Right lobe of liver (tissue), 4 donors: ENCODE results near the gene KCNIP1.

Experiments used
- POLR2A ChIP-seq: fragments of 450-650 bp; IDR thresholded peaks from one replicate; pipeline ENCODE4 v1.6.1; 2017; ENCODE audit warnings: antibody characterized with exemption, mild to moderate bottlenecking
- TF ChIP-seq, protein P1 (sequence below), 4 donors: fragments of 200-600 bp in 3 of 4; fragments of 450-650 bp in 1 of 4; IDR thresholded peaks; one replicate each; pipeline versions ENCODE4 v1.5.1 to v1.8.0; 2016 to 2022; ENCODE audit warnings: antibody characterized with exemption in 4 of 4, mild to moderate bottlenecking in 2 of 4
- donor health status: DM: no; HTN: no; CAD: no.
- donor health status: DM: no; HTN: no; CAD: no.
- donor health status: DM: no; HTN: yes; CAD: no.

- TF ChIP-seq, protein P1, sequence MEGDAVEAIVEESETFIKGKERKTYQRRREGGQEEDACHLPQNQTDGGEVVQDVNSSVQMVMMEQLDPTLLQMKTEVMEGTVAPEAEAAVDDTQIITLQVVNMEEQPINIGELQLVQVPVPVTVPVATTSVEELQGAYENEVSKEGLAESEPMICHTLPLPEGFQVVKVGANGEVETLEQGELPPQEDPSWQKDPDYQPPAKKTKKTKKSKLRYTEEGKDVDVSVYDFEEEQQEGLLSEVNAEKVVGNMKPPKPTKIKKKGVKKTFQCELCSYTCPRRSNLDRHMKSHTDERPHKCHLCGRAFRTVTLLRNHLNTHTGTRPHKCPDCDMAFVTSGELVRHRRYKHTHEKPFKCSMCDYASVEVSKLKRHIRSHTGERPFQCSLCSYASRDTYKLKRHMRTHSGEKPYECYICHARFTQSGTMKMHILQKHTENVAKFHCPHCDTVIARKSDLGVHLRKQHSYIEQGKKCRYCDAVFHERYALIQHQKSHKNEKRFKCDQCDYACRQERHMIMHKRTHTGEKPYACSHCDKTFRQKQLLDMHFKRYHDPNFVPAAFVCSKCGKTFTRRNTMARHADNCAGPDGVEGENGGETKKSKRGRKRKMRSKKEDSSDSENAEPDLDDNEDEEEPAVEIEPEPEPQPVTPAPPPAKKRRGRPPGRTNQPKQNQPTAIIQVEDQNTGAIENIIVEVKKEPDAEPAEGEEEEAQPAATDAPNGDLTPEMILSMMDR (IDR thresholded peaks at IDR 0.05) = no peak
- no peak for TF ChIP-seq POLR2A
Measured at GRCh38 chr5:170761048-170761707, 257.4 kb downstream of the KCNIP1 start.
